SK-N-SH treated with all-trans-retinoic acid at 6 μM for 48 hours (cell line): ENCODE results near the gene GTF2IRD1.

Experiments used
- ARNTL ChIP-seq: fragments of 450-650 bp; formaldehyde crosslinking; IDR thresholded peaks from 2 replicates; pipeline ENCODE4 v1.5.0; 2020; ENCODE audit warnings: low read depth, mild to moderate bottlenecking, moderate library complexity, borderline replicate concordance
- CSDC2 ChIP-seq: fragments of 250-450 bp; sonication (Bioruptor Pico); IDR thresholded peaks from 2 replicates; pipeline ENCODE4 v1.5.0; 2020; ENCODE audit warnings: mild to moderate bottlenecking, moderate library complexity
- CSRNP3 ChIP-seq: fragments of 250-450 bp; sonication (Bioruptor Pico); IDR thresholded peaks from 2 replicates; pipeline ENCODE4 v1.5.1; 2021; ENCODE audit warnings: mild to moderate bottlenecking, moderate library complexity
- ESRRG ChIP-seq: fragments of 250-450 bp; sonication (Bioruptor Pico); IDR thresholded peaks from 2 replicates; pipeline ENCODE4 v1.6.1; 2021; ENCODE audit warnings: mild to moderate bottlenecking
- GLIS3 ChIP-seq: fragments of 250-450 bp; sonication (Bioruptor Pico); IDR thresholded peaks from 2 replicates; pipeline ENCODE4 v1.5.0; 2020; ENCODE audit warnings: mild to moderate bottlenecking, moderate library complexity
- OSR1 ChIP-seq: fragments of 250-450 bp; sonication (Bioruptor Pico); IDR thresholded peaks from 2 replicates; pipeline ENCODE4 v1.8.0; 2022; ENCODE audit warnings: moderate library complexity, mild to moderate bottlenecking, inconsistent platforms
- PATZ1 ChIP-seq: fragments of 250-450 bp; sonication (Bioruptor Pico); IDR thresholded peaks from 2 replicates; pipeline ENCODE4 v1.8.0; 2020; ENCODE audit warnings: mild to moderate bottlenecking, moderate library complexity, borderline replicate concordance
- PPARA ChIP-seq: fragments of 250-450 bp; sonication (Bioruptor Pico); IDR thresholded peaks from 2 replicates; pipeline ENCODE4 v1.5.0; 2020; ENCODE audit warnings: mild to moderate bottlenecking, borderline replicate concordance
- RARB ChIP-seq: fragments of 250-450 bp; sonication (Bioruptor Pico); IDR thresholded peaks from 2 replicates; pipeline ENCODE4 v1.8.0; 2021; ENCODE audit warnings: mild to moderate bottlenecking, moderate library complexity
- ZC3H10 ChIP-seq: fragments of 250-450 bp; sonication (Bioruptor Pico); IDR thresholded peaks from 2 replicates; pipeline ENCODE4 v1.5.1; 2021; ENCODE audit warnings: mild to moderate bottlenecking, moderate library complexity
- ZNF565 ChIP-seq: fragments of 450-650 bp; formaldehyde crosslinking; conservative IDR thresholded peaks from 2 replicates; pipeline ENCODE4 v1.5.0; 2020; ENCODE audit warnings: low read depth, mild to moderate bottlenecking, moderate library complexity
- ZNF70 ChIP-seq: fragments of 450-650 bp; formaldehyde crosslinking; IDR thresholded peaks from 2 replicates; pipeline ENCODE4 v1.5.0; 2020; ENCODE audit warnings: mild to moderate bottlenecking, moderate library complexity

GRCh38 chr7:74418076-74418475 lies 35.6 kb upstream of the GTF2IRD1 start:
- TF ChIP-seq CSDC2 (no peak), ESRRG (CRISPR knock-in tag) (no peak), ZNF565 (CRISPR knock-in tag) (no peak), ZC3H10 (no peak), OSR1 (CRISPR knock-in tag) (no peak), ZNF70 (CRISPR knock-in tag) (no peak), PATZ1 (CRISPR knock-in tag) (no peak), PPARA (CRISPR knock-in tag) (no peak), ARNTL (no peak), CSRNP3 (CRISPR knock-in tag) (no peak), RARB (no peak), GLIS3 (CRISPR knock-in tag) (no peak)
